Osteocyte (in vitro differentiated cells): ENCODE data around the gene MICAL1. TPM values are rescaled to one million over a fixed set of nuclear protein-coding genes. Genes with fewer than 3 reads are reported as not detected.

ENCODE experiments used
- DNase-seq: peaks from one replicate; pipeline ENCODE4 v3.0.0; 2021; ENCODE audit warnings: mixed read lengths; ENCODE audit not compliant: unreplicated experiment; ENCODE audit errors: extremely low spot score
- H3K27ac Mint-ChIP-seq: one replicate; pipeline ENCODE4 v1.8.0; 2021; ENCODE audit warnings: mild to moderate bottlenecking, mixed read lengths; ENCODE audit not compliant: unreplicated experiment
- H3K27me3 Mint-ChIP-seq: one replicate; pipeline ENCODE4 v1.8.0; 2021; ENCODE audit warnings: mixed read lengths; ENCODE audit not compliant: unreplicated experiment
- H3K36me3 Mint-ChIP-seq: one replicate; pipeline ENCODE4 v1.8.0; 2021; ENCODE audit warnings: mixed read lengths; ENCODE audit not compliant: unreplicated experiment
- H3K4me1 Mint-ChIP-seq: one replicate; pipeline ENCODE4 v1.8.0; 2021; ENCODE audit warnings: mixed read lengths; ENCODE audit not compliant: unreplicated experiment
- H3K4me3 Mint-ChIP-seq: one replicate; pipeline ENCODE4 v1.8.0; 2021; ENCODE audit warnings: mild to moderate bottlenecking, moderate library complexity, mixed read lengths; ENCODE audit not compliant: unreplicated experiment
- H3K9me3 Mint-ChIP-seq: one replicate; pipeline ENCODE4 v1.8.0; 2021; ENCODE audit warnings: mixed read lengths; ENCODE audit not compliant: unreplicated experiment
- total RNA-seq: library from RNA; stranded (reverse); gene quantifications from 2 replicates; pipeline ENCODE4 v1.2.1, GENCODE V29; 2021
- TF ChIP-seq, protein P1 (sequence below): fragments of 200-600 bp; sonication (generic); IDR thresholded peaks from 2 replicates; pipeline ENCODE4 v1.5.0; 2021; ENCODE audit warnings: antibody characterized with exemption, mild to moderate bottlenecking, moderate library complexity

The MICAL1 gene
- total RNA-seq, 1 donor from 2014 or later, result 59.5 TPM

- TF ChIP-seq, protein P1, sequence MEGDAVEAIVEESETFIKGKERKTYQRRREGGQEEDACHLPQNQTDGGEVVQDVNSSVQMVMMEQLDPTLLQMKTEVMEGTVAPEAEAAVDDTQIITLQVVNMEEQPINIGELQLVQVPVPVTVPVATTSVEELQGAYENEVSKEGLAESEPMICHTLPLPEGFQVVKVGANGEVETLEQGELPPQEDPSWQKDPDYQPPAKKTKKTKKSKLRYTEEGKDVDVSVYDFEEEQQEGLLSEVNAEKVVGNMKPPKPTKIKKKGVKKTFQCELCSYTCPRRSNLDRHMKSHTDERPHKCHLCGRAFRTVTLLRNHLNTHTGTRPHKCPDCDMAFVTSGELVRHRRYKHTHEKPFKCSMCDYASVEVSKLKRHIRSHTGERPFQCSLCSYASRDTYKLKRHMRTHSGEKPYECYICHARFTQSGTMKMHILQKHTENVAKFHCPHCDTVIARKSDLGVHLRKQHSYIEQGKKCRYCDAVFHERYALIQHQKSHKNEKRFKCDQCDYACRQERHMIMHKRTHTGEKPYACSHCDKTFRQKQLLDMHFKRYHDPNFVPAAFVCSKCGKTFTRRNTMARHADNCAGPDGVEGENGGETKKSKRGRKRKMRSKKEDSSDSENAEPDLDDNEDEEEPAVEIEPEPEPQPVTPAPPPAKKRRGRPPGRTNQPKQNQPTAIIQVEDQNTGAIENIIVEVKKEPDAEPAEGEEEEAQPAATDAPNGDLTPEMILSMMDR, result no peak
- Mint-ChIP-seq H3K4me1 (peaks cover 9% of the 10 kb centered on the region), H3K27me3 (no peaks in the 10 kb centered on the region), H3K4me3 (no peak overlapping the region), H3K9me3 (no peaks in the 10 kb centered on the region), H3K36me3 (peaks cover 14% of the 10 kb centered on the region), H3K27ac (no peak overlapping the region)
- no peak for DNase-seq
These were observed 4.7 kb upstream of the MICAL1 start for GRCh38 chr6:109460161-109460829.

DNA sequence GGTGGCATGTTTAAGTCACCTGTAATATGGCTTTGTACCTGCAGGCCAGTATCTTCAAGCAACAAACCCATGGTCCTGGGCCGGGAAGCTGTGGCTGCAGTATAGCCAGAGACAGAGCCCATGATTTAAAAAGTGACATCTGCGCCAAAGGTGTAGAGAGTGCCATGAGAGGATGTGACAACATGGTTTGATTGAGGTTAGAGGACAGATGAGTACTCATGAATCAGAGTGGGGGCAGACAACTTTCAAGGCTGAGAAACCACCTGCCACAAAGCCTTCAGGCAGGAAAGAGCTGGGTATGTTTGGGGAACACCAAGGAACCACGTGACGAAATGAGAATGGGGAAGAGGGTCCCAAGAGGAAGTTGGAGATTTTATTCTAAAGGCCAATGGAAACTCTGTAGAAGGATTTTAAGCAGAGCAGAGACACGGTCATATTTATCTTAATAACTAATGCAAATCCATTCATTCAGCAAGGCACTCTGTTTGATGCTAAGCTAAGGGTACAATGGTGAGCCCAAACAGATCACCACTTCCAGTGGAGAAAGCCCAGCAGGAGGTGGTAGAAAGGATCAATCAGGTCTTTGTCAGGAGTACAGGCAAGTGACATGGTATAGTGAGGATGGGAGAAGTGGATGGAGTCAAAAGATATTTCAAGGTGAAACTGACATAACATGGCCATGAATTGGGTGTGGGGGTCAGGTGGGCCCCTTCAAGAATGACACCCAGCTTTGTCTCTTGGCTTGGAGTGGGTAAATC, 3.4 kb upstream of the MICAL1 start:
- DNase-seq, result no peak
- peaks cover 12% of the 10 kb centered on the region for H3K36me3 Mint-ChIP-seq
- H3K9me3 Mint-ChIP-seq, result no peaks in the 10 kb centered on the region
- no peak overlapping the region for H3K27ac Mint-ChIP-seq
- TF ChIP-seq, protein P1, result no peak
- no peak overlapping the region for H3K4me3 Mint-ChIP-seq
- peaks cover 16% of the 10 kb centered on the region for H3K4me1 Mint-ChIP-seq
- H3K27me3 Mint-ChIP-seq, result no peaks in the 10 kb centered on the region

- H3K4me3 Mint-ChIP-seq, result peak overlapping the region; percentile 7
- TF ChIP-seq, protein P1, result no peak
These were observed 2.0 kb upstream of the MICAL1 start for GRCh38 chr6:109457562-109457996.

DNA sequence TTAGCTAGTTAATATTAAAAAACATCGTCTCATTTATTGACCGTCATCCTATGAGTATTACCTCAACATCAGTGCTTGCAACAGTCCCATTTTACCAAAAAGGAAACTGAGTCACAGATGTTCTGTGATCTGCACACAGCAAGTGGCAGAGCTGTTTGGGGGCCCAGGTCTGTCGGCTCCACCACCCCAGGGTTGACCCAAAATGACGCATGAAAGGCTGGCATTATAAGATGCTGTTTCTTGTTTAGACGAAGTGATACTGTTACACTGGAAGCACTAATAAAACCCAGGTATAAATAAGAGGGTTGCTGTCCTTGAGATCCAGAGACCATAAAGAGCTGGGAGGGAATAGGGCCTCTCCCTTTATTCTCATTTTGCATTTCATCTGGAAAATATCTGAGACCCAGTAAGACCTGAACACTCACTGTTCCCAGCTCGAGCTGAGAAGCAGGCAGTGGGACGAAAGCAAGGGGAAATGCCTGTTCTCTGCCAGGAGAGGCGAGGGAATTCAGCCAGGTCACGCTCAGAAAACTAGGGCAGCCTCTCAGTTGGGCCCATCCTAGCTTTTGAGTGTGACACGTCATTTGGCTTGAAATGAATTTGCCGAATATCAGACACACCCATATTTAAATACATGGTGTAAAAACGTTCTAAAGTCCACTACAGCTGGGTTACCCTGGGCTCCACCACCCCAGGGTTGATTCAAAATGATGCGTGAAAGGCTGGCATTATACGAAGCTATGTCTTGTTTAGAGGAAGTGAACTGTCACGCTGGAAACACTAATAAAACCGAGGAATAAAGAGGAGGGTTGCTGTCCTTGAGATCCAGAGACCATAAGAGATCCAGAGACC, 1.4 kb upstream of the MICAL1 start:
- Mint-ChIP-seq H3K4me3 (peak overlapping the region; percentile 69), H3K9me3 (no peaks in the 10 kb centered on the region), H3K4me1 (peaks cover 20% of the 10 kb centered on the region), H3K36me3 (peaks cover 4% of the 10 kb centered on the region), H3K27ac (peak overlapping the region; percentile 24), H3K27me3 (no peaks in the 10 kb centered on the region)
- TF ChIP-seq, protein P1, result no peak
- DNase-seq, result no peak

More at GRCh38 chr6:109457562-109457996, 2.0 kb upstream of the MICAL1 start:
- Mint-ChIP-seq H3K4me1 (peaks cover 20% of the 10 kb centered on the region), H3K27me3 (no peaks in the 10 kb centered on the region), H3K27ac (peak overlapping the region; percentile 24), H3K9me3 (no peaks in the 10 kb centered on the region), H3K36me3 (peaks cover 10% of the 10 kb centered on the region)
- DNase-seq, result no peak
